HG03196 (cell line): ENCODE measurements around the gene CATSPERB.
"Not testable (repeated sequence)": the region's sequence is repeated elsewhere in the genome, so short reads cannot be mapped to it uniquely, and the experiment has no call there.

ENCODE experiments used
- ATAC-seq: cut with Tn5 transposase; IDR thresholded peaks from one replicate; pipeline ENCODE4 v1.9.1; 2021; ENCODE audit not compliant: unreplicated experiment

CATSPERB gene, protein sequence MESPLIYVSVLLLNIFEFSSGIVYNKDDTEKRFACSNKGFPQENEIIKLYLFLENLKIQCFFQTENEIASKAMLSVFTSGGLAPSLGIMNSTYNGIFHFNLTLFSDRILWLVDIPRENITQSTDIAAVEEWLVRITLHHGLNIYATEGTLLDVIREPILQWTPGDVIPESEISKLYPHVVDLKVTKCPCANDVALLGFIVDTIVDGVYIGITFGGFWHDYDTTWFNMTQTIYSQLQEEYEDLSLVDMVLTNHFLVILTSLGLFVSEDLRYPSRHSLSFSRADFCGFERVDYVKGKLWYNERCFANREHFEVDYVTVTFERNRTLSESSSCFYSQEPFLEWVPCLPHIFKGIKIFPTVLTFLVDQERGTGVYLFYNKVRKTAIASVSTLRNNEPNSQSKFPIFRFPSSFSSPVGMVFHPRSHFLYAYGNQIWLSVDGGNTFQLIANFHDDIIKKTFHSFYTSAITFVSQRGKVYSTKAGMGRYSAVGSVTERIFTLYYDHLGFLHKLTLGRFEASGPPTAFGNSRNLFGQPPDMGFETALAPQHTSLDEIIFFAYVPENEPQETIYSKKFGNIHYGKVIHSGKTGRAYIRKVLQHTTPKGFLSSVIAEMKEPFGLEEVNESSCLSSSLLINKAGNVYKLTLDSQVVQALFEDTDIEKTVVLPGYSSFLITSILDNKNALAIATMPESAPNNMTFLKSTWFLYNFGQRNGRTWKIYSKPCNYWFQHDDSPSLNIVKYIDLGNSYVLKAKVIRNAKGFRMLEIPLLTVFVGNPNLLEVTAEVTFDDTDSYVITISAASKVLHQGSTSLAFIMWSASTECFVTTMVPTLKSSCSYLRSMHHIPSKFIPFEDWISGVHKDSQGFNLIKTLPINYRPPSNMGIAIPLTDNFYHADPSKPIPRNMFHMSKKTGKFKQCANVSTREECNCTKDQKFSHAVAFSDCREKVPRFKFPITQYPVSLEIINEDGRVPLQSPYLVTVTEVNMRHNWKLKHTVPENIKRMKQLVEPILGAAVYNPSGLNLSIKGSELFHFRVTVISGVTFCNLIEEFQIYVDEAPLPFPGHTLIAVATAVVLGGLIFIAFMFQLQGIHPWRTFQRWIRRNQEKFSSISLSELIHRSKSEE

DNA sequence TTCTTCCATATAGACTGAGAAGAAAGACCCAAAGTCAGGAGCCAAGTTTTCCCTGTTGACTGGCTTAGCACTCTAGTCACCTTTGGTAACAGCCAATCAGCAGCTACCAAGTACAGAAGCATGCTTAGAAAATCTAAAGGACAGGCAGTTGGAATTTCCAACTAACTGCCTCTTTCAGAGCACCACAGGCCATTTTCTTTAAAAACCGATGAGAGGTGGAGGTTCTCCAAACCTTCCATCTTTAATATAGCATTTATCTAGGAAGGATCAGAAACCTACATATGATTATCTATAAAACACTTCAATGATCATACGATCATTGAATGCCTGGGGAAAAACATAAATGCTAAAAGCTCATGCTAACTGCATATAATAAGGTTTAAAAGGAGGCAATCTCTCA lies at the start of gene CATSPERB:
Gene CATSPERB (minus strand): TSS at position 101 of the 400 bp plus-strand sequence. CDS start 2,607 bp downstream, outside the sequence.
- ATAC-seq = no peak

DNA sequence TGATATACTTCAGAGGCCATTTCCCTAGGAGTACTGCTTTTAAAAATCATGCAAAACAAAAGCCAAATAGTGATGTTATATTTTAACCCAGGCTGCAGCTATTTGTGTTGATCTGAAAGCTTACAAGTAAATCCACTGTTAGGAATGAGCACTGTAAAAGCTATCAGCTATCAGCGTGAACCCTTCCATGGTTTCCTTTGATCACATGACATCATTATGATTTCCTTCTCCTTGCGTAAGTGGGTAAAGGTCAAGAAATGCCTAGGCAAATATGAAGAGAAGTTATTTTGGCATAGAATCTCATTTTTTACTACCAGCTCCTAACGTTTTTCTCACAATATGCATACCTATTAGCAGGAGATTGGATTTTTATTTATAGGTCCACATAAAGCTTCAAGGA lies 48.6 kb upstream of the CATSPERB start:
- no peak for ATAC-seq

DNA sequence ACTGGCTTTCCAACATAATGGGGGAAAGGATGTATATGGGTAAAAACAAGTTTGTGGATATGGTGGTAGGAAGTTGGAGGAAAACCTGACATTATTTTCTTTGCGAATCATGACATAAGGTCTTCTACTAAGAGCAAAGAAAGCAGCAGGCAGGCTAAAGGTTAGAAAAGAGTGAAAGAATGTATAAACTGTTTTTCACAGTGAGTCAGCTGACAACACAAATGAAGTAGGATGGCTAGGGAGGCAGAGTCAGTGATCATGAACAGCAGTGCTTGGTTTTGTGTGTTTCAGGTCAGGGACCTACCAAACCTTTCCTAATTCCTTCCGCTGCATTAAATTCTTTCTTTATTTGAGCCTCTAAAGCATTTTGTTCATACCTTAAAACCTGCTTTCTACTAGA lies 46.3 kb upstream of the CATSPERB start:
- ATAC-seq = no peak

DNA sequence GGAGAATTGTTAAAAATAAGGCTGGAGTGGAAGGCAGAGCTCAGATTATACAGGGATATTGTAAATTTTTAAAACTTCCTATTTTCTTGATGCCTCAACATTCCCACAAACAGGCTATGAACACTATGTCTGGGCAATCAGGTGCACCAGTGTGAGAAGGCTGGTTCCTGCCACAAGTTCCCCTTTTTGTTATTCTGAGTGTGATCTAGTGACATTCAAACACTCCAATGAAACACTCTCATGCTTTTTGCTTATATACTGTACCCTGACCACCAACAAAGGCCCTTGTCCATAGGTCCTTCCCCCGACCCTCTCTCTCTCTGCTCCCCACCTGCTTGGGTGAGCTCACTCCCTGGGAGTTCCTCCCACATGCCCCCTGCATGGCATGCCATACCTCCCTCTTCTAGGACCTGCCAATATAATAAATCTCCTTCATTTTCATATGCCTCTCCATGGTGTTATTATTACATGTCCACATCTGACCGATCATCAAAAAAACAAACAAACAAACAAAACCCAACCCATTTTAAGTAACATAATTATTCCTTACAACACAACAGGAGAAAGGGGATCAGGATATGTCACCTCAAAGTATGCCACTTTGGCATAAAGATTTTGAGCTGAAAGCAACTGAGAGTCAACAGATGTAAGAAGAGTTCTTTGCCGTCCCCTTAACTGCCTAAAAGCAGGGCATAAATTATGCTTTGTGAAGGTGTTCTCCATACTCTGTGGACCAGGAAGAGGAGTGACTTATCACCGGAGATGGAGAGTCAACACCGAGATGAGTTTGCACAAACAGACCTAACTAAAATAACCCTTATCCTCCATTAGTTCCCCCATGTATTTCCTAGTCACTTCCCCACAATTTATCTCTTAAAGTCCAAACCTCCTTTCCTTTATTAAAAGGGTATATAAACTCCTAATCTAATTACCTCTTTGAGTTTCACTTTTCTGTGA lies 42.5 kb upstream of the CATSPERB start:
- no peak for ATAC-seq

DNA sequence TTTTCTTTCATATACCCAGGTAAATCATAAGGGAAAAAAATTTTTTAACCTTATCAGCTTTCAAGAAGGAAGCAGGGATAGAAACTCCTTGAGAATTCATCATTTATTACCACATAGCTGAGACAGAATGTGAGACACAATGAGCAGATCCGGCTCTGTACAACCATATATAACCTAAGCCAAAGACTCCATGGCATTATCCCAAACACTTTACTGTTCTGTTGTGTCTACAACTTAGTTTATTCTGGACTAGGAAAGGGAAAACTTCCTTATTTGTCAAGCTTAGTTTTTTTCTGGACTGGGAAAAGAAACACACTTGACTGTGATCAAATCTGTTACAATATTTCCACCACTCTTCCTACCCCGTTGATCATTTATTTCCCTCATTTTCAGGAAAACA lies 38.3 kb upstream of the CATSPERB start:
- no peak for ATAC-seq

DNA sequence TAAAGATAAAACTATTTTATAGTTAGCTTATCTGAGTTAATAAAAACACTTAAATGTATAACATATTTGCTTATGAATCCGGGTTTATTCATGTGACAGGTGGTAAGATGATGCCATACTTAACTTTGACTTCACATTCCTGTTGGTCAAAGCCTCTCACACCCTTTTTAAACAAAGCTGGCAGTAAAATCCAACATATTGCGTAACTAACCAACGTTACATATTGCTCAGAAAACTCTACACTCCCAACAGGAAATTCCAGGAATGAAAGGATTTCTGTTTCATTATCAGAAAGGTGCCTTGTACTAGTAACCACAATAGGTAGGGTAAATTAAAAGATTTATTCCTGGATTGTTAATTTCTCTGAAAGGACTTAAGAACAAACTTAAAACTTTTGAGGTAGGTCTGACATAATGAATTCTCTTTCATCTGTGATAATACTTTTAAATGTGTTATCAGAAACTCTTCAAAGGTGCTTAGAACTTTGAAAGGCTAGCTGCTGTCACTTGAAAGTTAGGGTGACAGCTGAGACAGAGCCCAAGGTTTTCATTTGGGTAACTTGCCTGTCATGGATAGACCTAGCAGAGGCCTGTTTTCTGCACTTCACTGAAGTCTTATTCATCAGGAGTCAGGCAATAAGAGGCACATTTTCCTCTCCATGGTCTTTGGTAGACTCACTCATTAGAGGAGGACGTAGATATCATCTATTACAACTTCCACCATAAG lies 23.8 kb upstream of the CATSPERB start:
- ATAC-seq = no peak

DNA sequence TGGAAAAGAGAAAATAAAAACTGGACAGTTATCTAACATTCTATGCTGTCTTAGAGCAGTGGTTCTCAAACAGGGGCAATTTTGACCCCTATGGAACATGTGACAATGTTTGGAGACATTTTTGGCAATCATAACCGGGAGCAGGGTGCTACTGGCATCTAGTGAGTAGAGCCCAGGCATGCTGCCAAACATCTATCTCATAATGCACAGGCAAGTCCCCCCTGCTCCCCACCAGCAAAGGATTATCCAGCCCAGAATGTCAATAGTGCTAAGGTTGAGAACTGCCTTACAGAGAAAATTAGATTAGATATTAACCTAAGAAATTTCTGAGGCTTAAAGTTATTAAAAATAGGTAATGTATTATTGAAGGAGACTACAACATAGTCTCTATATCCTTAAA lies 22.9 kb upstream of the CATSPERB start:
- ATAC-seq = no peak

DNA sequence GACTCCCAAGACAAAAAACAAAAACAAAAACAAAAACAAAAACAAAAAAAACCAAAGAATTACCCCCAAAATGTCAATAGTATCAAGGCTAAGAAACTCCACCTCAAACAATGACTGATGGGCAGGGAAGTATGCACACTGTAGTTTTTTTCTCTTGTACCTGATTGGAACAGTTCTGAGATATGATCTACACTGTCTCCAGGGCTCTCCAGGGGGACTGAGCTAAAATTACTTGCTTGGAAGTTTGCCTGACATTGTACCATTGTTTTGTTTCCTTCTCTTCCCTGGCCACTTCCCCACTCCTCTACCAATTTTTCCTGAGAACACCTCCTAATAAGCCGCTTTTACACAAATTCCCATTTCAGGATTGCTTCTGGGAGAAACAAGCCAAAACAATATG lies 22.3 kb upstream of the CATSPERB start:
- no peak for ATAC-seq

DNA sequence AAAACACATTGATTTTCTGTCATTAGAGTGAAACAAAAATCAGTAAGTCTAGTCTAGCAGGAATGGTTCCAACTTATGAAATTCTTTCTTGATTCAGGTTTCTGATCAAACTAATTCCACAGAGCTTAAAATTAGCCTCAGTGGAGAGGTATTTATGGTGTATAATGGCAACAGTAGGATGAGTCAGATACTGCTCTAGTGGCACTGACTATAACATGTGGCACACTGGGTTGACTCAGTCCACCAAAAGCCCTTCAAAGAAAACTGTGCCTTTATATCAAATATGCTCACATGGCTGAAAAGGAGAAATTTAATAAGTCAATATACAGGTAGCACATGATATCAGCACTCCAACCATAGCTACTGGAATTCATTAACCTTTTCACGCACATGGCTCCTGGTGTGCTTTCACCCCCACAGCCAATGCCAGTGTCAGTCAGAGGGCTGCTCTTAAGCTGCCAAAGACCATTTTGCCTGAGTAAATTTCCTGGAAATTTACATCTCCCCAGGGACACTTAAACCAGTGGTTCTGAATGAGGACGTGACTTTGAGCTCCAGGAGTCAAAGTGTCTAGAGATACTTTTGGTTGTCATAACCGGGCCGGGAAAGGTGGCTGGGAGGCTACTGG lies 21.7 kb upstream of the CATSPERB start:
- ATAC-seq = no peak

DNA sequence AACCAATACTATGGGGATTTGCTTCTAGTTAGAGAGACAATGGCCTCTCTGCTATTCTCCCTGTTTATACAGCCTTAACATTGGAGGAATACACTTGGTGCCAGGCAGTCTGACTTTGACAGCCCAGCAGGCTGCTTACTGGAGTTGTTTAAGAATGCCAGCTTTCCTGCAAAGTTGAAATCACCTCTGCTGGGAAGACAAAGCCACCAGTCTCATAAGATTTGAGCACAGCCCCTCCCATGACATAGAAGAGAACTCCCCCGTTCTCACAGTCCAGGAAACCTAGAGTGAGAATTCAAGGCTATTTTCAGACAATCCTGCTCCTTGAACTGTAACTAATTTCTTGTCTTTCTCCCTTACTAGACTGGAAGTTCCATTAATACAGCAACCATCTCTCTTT lies 21.1 kb upstream of the CATSPERB start:
- no peak for ATAC-seq

DNA sequence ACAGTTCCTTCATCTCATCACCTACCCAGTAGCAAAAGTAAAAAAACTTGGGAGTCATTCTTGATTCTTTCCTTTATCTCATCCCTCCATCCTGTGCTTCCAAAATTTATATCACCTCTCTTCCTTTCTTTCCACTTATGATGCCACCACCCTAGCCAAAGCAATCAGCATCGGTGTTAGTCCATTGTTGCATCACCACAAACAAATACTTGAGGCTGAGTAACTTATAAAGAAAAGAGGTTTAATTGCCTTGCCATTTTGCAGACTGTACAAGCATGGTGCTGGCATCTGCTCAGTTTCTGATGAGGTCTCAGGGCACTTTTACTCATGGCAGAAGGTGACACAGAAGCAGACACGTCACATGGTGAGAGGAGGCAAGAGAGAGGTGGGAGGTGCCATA lies 19.8 kb upstream of the CATSPERB start:
- ATAC-seq = no peak

DNA sequence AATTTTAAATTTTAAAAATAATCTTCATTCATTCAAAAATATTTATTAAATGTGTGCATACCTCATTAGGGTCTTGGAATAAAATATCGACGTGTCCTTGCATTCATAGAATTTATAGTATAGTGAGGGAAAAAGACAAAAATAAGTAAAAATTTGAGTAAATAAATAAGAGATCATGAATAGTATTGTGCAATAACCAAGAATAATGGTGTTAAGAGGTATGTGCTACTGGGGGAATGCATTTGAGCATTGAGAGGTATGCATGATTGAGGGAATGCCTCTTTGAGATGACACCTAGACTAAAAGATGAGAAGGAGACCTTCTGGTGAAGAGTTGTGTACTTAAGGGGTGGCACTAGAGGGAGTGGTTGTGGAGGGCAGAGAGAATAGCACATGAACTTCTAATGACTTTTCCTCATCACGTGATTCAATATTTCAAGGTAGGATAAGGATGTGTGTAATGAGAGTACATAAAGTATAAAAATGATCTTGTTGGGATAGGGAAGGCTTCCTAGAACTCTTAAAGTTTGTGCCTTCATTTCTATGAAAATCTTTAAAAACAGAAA lies 18.8 kb upstream of the CATSPERB start:
- no peak for ATAC-seq

DNA sequence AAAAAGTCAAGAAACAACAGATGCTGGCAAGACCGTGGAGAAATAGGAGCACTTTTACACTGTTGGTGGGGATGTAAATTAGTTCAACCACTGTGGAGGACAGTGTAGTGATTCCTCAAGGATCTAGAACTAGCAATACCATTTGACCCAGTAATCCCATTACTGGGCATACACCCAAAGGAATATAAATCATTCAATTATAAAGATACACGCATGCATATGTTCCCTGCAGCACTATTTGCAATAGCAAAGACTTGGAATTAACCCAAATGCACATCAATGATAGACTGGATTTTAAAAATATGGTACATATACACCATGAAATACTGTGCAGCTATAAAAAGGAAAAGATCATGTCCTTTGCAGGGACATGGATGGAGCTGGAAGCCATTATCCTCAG lies 18.0 kb upstream of the CATSPERB start:
- ATAC-seq = no peak

DNA sequence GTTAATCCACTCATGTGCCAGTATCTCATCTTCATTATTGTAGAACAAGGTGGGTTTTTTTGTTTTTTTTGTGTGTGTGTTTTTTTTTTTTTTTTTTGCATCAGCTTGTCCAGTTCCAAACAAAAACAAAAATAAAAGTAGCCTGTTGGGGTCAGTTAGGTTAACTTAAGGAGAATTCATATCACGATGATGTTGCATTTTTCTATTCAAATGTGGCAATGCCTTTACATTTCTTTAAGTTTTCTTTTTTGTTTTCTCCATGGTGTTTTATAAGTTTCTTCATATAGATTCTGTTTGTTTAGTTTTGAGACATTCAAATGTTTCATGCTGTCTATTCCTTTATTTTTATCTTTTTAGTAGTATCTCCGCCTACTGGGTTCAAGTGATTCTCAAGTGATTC lies 16.2 kb upstream of the CATSPERB start:
- ATAC-seq = no peak

DNA sequence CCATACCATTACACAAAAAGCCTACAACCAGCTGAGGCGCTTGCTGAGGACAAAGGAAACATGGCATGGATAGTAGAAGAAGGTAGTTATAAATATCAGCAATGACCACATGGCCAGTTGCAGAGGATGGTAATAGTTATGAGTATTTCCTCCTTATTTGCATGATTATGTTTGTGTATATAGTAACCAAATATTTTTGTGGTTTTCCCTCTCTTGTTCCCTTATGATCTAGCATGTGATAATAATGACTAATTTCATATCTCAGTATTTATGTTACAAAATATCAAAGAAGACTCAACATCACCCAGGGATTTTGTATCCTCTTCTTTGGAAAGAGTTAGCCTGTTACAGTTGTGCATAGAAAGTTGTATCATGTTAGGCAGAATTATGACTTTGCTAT lies 13.5 kb upstream of the CATSPERB start:
- no peak for ATAC-seq

DNA sequence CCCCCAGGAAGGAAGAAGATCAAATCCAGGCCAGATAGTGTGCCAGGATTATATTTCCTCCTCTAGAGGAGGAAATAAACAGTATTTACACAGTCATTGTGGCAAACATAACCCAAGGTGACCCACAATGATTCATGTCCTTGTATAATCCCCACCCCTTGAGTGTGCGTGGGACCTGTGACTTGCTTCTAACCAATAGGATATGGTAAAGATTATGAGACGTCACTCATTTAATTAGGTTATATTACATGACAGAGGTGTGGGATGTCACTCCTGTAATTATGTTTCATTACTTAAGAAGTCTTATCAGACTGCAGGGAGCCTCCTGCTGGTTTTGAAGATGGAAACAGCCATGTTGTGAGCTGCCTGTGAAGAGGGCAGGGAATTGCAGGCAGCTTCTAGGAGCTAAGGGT lies 12.2 kb upstream of the CATSPERB start:
- no peak for ATAC-seq

DNA sequence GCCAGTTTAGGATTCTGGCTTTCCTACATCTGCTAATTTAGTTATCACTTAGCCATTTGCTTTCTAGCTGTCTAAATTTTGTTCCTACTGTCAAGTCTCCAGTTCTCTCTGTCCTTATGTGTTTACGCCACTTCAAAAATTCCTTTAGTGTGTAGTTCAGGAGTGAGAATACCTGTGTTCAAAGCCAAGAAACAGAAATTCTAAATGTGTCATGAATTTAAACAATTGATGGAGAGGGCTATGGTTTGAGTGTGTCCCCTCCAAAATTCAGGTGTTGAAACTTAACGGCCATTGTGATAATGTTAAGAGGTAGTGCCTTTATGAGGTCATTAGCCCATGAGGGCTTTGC lies 11.4 kb upstream of the CATSPERB start:
- ATAC-seq = no peak

DNA sequence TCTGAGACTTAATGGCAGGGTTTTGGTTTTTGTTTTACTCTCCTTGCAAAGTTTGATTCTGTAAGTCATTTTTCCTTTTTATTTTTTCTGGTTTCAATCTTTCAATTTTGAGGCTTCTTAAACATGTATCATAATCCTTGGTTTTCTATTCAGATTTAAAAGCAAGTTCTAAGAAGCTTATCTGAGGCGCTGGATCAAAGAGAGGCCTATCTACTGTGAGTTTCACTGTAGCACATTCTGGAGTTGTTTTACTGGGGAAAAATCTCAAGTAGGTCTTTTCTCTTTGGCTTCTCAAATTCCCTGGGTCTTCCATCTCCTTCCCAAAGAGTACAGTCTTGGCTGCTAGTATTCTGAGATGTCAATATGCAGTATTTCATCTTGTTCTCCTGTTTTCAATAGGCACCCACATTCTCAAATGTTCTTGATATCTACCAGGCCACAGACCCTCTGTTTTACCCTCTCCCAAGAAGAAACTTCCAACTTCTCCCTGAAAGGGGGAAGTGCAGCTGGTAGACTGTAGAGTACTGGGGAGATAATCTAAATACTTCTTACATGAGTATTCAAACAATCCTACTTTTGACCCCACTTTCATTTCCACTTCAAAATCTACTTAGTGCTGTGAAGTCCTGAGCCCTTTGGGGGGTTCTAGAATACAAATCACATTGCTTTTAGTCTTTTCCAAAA lies 10.9 kb upstream of the CATSPERB start:
- no peak for ATAC-seq

DNA sequence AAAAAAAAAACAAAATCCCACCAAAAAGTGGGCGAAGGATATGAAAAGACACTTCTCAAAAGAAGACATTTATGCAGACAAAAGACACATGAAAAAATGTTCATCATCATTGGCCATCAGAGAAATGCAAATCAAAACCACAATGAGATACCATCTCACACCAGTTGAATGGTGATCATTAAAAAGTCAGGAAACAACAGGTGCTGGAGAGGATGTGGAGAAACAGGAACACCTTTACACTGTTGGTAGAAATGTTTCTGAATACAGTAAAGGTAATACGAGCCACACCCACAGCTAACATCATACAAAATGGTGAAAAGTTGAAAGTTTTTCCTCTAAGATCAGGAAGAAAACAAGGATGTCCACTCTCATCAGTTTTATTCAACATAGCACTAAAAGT lies 8.0 kb upstream of the CATSPERB start:
- ATAC-seq = not testable (repeated sequence)
